Central memory CD8-positive, alpha-beta T cell (primary cell): ENCODE results near the gene RBMS3.

Experiments used
- ATAC-seq: fragments of 150-1000 bp; cut with Tn5 transposase; replicated peaks from 2 replicates; pipeline ENCODE4 v1.10.0; 2022; ENCODE audit warnings: mild to moderate bottlenecking, moderate FRiP score, moderate number of reproducible peaks; ENCODE audit not compliant: poor library complexity, severe bottlenecking; ENCODE audit errors: extremely low read depth
- DNase-seq, 2 donors: peaks; one replicate each; pipeline ENCODE4 v3.0.0; 2021; ENCODE audit warnings: low spot score in 2 of 2
- H3K27ac Mint-ChIP-seq: one replicate; pipeline ENCODE4 v1.8.0; 2022; ENCODE audit warnings: low read depth, mild to moderate bottlenecking, moderate library complexity, mixed read lengths
- H3K27me3 Mint-ChIP-seq: one replicate; pipeline ENCODE4 v1.8.0; 2022; ENCODE audit warnings: mixed read lengths
- H3K36me3 Mint-ChIP-seq: one replicate; pipeline ENCODE4 v1.8.0; 2022; ENCODE audit warnings: mild to moderate bottlenecking, moderate library complexity, mixed read lengths; ENCODE audit not compliant: insufficient read depth
- H3K4me1 Mint-ChIP-seq: one replicate; pipeline ENCODE4 v1.8.0; 2022; ENCODE audit warnings: mixed read lengths
- H3K4me3 Mint-ChIP-seq: one replicate; pipeline ENCODE4 v1.8.0; 2022; ENCODE audit warnings: mild to moderate bottlenecking, moderate library complexity, mixed read lengths
- H3K9me3 Mint-ChIP-seq: one replicate; pipeline ENCODE4 v1.8.0; 2022; ENCODE audit warnings: mixed read lengths

The RBMS3 gene

DNA sequence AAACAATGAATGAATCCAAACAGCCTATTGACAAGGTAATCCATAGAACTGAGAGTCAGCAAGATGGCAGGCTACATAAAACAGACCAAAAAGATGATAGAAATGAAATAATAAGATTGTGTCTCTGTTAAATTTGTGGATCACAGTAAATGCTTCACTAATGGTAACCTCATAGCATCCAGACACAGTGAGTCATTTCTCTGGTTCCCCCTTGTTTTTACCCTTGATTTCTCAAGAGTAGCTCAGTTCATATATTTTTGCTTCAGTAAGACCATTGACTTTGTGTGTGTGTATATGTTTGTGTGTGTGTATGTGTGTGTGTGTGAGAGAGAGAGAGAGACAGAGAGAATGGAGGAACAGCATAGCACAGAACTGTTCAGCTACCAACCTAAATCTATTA is 546.9 kb downstream of the RBMS3 start:
- ATAC-seq (no peak), DNase-seq (no peak)
- Mint-ChIP-seq H3K4me1 (no peaks in the 10 kb centered on the region), H3K36me3 (no peaks in the 10 kb centered on the region), H3K27me3 (no peaks in the 10 kb centered on the region), H3K27ac (no peak overlapping the region), H3K4me3 (no peak overlapping the region), H3K9me3 (peaks cover 5% of the 10 kb centered on the region)

DNA sequence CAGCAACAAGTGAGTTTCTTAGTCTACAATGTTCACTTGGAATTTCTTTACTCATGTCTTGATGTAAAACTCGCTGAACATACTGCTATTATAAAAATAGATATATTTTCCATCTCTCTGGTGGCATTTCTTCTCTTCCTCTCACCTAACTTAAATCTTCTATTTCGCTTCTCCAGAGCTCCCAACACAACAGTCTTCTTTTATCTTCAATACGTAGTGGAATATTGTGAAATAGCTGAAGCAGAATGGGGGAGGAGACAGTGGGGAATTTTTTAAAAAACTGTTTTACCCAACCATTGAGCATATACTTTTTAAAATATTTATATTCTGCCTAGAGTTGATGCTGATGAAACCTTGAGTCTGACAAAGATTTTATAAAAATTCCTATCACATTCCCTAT is 548.5 kb downstream of the RBMS3 start:
- H3K9me3 Mint-ChIP-seq, result peaks cover 6% of the 10 kb centered on the region
- H3K4me3 Mint-ChIP-seq, result no peak overlapping the region
- H3K4me1 Mint-ChIP-seq, result no peaks in the 10 kb centered on the region
- no peaks in the 10 kb centered on the region for H3K36me3 Mint-ChIP-seq
- no peaks in the 10 kb centered on the region for H3K27me3 Mint-ChIP-seq
- DNase-seq, result no peak
- no peak overlapping the region for H3K27ac Mint-ChIP-seq
- no peak for ATAC-seq

DNA sequence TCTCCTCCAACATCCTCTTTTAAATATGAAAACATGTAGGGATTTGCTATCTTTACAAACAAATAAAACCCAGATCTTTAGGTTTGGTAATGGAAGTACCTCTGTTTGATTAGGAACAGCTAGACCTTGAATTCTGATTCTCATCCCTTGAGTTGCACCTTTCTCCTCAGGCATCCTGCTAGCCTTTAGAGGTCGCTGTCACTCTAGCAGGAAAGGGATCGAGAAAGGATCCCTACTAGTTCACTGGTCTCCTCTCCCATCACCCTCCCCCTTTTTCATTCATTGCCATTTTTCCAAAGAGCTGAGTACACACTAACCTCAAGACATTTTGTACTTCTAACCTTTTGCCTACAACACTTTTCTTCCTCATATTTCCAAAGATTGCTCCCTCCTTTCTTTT is 569.8 kb downstream of the RBMS3 start:
- H3K27ac Mint-ChIP-seq, result no peak overlapping the region
- H3K4me3 Mint-ChIP-seq, result no peak overlapping the region
- H3K27me3 Mint-ChIP-seq, result no peaks in the 10 kb centered on the region
- DNase-seq (no peak), ATAC-seq (no peak)
- no peaks in the 10 kb centered on the region for H3K36me3 Mint-ChIP-seq
- H3K9me3 Mint-ChIP-seq, result peaks cover 6% of the 10 kb centered on the region
- H3K4me1 Mint-ChIP-seq, result no peaks in the 10 kb centered on the region

DNA sequence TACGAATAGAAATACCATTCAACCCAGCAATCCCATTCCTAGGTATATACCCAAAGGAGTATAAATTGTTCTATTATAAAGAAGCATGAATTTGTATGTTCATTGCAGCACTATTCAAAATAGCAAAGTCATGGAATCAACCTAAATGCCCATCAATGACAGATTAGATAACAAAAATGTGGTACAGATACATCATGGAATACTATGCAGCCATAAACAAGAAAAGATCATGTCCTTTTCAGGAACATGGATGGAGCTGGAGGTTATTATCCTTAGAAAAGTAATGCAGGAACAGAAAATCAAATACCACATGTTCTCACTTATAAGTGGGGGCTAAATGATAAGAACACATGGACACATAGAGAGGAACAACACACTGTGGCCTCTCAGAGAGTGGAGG is 571.9 kb downstream of the RBMS3 start:
- Mint-ChIP-seq H3K27me3 (no peaks in the 10 kb centered on the region), H3K36me3 (no peaks in the 10 kb centered on the region), H3K9me3 (peaks cover 6% of the 10 kb centered on the region), H3K27ac (no peak overlapping the region), H3K4me1 (no peaks in the 10 kb centered on the region), H3K4me3 (no peak overlapping the region)
- DNase-seq (no peak), ATAC-seq (no peak)

DNA sequence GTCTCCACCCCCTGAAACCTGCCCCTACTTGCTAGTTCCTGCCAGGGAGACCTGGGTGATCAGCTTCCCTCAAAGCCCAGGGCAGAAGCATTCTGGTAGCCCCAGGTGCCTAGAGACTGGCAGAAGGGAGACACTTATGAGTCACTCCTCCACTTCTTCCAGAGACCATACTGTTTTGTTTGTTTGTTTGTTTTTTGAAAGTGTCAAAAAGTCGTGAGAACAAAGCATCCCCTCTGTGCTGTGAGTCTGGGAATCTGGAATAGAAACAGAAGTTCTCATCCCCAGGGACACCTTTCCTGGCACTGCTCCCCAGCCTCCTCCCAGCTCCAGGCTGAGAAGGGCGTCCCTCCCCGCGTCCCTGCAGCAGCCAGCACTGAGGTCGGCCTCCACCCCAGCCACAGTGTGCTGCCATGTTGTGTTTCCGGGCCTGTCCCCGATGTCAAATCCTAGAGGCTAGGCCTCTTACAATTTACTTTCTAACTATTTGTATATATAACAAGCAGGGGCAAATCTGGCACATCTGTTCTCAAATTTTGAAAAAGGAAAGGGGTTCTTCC is 573.0 kb downstream of the RBMS3 start:
- ATAC-seq (no peak), DNase-seq (no peak)
- Mint-ChIP-seq H3K27me3 (no peaks in the 10 kb centered on the region), H3K9me3 (peaks cover 6% of the 10 kb centered on the region), H3K4me1 (no peaks in the 10 kb centered on the region), H3K4me3 (no peak overlapping the region), H3K36me3 (no peaks in the 10 kb centered on the region), H3K27ac (no peak overlapping the region)

DNA sequence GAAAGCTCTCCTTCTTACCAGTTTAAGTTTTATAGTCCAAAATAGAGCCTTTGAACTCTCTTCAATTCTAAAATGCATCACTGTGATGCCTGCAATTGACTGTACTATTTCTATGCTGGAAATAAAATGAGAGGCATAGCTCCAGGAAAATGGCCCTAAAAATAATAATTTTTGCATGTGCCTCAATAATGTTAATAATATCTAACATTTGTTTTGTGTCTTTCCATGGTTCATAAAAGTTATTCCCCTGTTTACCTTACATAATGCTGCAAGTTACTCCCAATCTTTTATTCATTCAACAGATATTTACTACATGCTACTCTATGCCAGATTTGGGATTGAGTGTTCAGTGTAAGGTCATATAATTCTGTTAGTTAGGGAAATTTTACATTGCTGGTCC is 574.0 kb downstream of the RBMS3 start:
- DNase-seq (no peak), ATAC-seq (no peak)
- Mint-ChIP-seq H3K9me3 (peaks cover 6% of the 10 kb centered on the region), H3K27me3 (no peaks in the 10 kb centered on the region), H3K36me3 (no peaks in the 10 kb centered on the region), H3K27ac (no peak overlapping the region), H3K4me3 (no peak overlapping the region), H3K4me1 (no peaks in the 10 kb centered on the region)

DNA sequence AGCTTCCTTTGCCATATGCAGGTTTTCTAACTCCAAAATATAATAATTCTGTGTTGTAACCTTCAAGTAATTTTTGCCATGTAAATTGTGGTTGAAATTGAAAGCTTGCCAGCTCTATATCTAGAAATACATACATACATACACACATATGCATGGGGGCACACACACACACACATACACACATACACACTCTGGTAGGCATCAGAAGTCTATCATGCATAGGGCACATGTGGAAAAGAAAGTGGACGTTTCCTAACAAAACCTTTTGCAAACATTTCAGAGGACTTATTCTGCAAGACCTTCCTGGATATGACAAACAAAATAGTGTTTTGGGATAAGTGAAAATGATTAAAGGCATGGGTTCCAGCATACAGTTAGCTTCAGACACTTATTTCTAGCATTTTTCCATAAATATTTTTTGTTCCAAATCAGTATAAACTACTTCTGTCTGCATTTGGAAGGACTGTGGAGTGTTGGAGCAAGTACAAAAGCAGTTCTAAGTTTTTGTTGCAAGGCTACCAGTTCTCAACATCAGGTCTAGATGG is 578.9 kb downstream of the RBMS3 start:
- no peak overlapping the region for H3K4me3 Mint-ChIP-seq
- ATAC-seq (no peak), DNase-seq (no peak)
- peaks cover 2% of the 10 kb centered on the region for H3K36me3 Mint-ChIP-seq
- no peak overlapping the region for H3K27ac Mint-ChIP-seq
- H3K27me3 Mint-ChIP-seq, result no peaks in the 10 kb centered on the region
- H3K9me3 Mint-ChIP-seq, result no peaks in the 10 kb centered on the region
- no peaks in the 10 kb centered on the region for H3K4me1 Mint-ChIP-seq

DNA sequence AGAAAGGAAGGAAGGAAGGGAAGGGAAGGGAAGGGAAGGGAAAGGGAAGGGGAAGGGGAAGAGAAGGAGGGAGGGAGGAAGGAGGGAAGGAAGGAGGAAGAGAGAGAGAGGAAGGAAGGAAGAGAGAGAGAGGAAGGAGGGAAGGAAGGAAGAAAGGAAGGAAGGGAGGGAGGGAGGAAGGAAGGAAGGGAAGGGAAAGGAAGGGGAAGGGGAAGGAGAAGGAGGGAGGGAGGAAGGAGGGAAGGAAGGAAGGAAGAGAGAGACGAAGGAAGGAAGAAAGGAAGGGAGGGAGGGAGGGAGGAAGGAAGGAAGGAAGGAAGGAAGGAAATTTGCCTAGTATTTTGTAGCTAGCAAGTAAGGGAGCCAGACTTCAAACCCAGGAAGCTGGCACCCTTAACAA is 583.9 kb downstream of the RBMS3 start:
- H3K4me3 Mint-ChIP-seq, result no peak overlapping the region

DNA sequence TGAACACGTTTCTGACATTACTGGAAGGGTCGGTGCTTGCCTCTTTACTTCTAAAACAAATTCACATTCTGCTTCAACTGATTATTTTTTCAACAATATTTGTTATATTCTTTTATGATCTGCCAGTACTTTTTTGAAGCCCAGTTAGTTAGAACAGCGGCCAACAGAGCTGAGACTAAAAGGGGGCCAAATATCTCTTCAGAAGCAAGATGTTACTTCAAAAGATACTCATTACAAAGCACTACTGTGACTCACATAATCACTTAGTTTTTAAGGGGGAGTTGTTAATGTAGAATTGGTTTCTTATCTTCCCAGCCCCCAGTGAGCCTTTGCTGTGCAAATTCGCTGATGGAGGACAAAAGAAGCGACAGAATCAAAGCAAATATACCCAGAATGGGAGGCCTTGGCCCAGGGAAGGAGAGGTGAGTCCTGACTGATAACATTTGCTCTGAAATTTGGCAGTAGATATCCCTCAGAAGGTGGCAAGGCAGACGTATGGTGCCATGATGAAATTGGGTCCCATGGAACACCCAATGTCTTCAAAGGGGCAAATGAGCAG is 587.8 kb downstream of the RBMS3 start:
- ATAC-seq (no peak), DNase-seq (no peak)
- Mint-ChIP-seq H3K9me3 (no peaks in the 10 kb centered on the region), H3K27ac (no peak overlapping the region), H3K36me3 (no peaks in the 10 kb centered on the region), H3K4me1 (no peaks in the 10 kb centered on the region), H3K27me3 (no peaks in the 10 kb centered on the region), H3K4me3 (no peak overlapping the region)

More for the DNA sequence above, 583.9 kb downstream of the RBMS3 start:
- Mint-ChIP-seq H3K27me3 (no peaks in the 10 kb centered on the region), H3K27ac (no peak overlapping the region), H3K4me1 (no peaks in the 10 kb centered on the region), H3K36me3 (peaks cover 2% of the 10 kb centered on the region), H3K9me3 (no peaks in the 10 kb centered on the region)
- DNase-seq, result no peak
- ATAC-seq, result no peak

DNA sequence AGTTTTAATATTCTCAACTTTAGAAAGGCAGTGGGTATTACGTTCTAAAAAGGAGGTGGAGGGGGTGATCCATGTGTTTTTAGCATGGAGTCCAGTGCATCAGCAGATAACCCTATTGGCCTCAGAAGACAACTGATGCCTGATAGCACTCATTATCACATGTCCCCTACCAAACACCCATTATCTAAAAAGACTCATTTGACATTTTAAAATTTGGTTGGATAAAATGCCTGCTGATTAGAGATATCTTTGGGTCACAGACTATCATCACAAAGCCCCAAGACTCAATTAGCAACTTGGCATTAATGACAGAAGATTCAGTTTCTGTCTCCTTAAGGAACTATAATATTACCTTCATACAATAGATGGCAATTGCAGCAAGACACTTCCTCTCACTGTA is 589.3 kb downstream of the RBMS3 start:
- Mint-ChIP-seq H3K4me3 (no peak overlapping the region), H3K36me3 (peaks cover 2% of the 10 kb centered on the region), H3K9me3 (no peaks in the 10 kb centered on the region), H3K4me1 (no peaks in the 10 kb centered on the region), H3K27me3 (no peaks in the 10 kb centered on the region), H3K27ac (no peak overlapping the region)
- no peak for DNase-seq
- ATAC-seq, result no peak

DNA sequence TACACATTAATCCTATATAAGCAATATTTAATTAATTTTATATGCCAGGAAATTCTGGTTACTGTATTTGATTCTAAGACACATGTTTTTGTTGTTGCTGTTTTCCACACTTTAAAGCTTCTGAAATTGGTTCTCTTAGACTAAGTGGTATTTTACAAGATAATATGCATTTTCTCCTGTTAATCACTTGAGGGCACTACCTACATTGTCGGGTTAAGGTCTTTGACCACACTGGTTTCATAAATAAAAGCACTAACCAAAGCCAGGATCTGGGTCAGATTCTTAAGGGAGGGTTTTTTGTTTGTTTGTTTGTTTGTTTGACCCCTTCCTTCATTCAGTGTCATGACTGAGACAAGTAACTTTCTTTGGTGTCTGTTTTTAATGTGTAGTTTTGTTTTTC is 590.2 kb downstream of the RBMS3 start:
- DNase-seq (no peak), ATAC-seq (no peak)
- H3K4me3 Mint-ChIP-seq, result no peak overlapping the region
- no peaks in the 10 kb centered on the region for H3K27me3 Mint-ChIP-seq
- no peaks in the 10 kb centered on the region for H3K4me1 Mint-ChIP-seq
- no peaks in the 10 kb centered on the region for H3K9me3 Mint-ChIP-seq
- H3K36me3 Mint-ChIP-seq, result peaks cover 2% of the 10 kb centered on the region
- no peak overlapping the region for H3K27ac Mint-ChIP-seq

DNA sequence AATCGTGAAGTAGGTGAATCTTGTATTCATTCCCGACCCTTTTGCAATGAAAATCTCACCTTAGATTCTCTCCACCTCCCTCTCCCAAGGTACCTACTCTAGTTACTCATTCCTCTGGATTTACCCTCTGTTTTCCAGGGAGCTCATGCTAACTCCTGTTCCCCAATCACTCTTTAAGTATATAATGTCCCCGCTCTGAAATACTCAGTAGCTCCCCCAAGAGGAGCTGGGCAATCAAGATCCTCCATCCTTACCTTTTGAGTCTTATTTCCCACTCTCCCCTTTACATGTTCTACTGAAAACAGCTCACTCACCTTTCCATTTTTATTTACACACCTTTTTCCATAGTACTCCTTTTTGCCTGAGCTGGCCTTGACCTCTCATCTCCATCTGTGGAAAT is 599.9 kb downstream of the RBMS3 start:
- no peak for ATAC-seq
- no peak overlapping the region for H3K27ac Mint-ChIP-seq
- peaks cover 6% of the 10 kb centered on the region for H3K9me3 Mint-ChIP-seq
- H3K36me3 Mint-ChIP-seq, result no peaks in the 10 kb centered on the region
- H3K4me3 Mint-ChIP-seq, result no peak overlapping the region
- H3K27me3 Mint-ChIP-seq, result peaks cover 12% of the 10 kb centered on the region
- H3K4me1 Mint-ChIP-seq, result no peaks in the 10 kb centered on the region
- DNase-seq, result no peak

DNA sequence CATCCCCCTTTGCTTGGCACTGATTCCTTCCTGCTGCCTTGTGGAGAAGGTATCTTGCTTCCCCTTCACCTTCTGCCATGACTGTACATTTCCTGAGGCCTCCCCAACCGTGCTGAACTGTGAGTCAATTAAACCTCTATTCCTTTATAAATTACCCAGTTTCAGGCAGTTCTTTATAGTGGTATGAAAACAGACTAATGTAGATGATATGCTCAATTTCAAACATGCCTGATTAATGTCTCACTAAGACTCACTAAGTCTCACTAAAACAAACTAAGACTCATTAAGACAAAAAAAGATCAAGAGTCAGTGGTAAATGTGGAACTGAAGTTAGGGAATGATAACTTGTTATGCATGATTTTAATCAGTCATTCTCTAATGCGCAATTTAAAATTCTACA is 606.6 kb downstream of the RBMS3 start:
- no peak overlapping the region for H3K4me3 Mint-ChIP-seq
- DNase-seq (no peak), ATAC-seq (no peak)
- H3K27ac Mint-ChIP-seq, result no peak overlapping the region
- peaks cover 5% of the 10 kb centered on the region for H3K9me3 Mint-ChIP-seq
- H3K27me3 Mint-ChIP-seq, result no peaks in the 10 kb centered on the region
- no peaks in the 10 kb centered on the region for H3K4me1 Mint-ChIP-seq
- H3K36me3 Mint-ChIP-seq, result no peaks in the 10 kb centered on the region
